Astrocyte (in vitro differentiated cells and primary cell): ENCODE data around the gene APP. TPM values are rescaled to one million over a fixed set of nuclear protein-coding genes. Genes with fewer than 3 reads are reported as not detected.

ENCODE experiments used
- DNase-seq: peaks from one replicate; pipeline ENCODE4 v3.0.0-alpha.2; 2010; ENCODE audit warnings: low read depth
- FAIRE-seq: peaks from 2 replicates; lab custom pipeline; 2011; peaks lifted over from hg19 to GRCh38; lab: Jason Lieb, UNC
- H2AFZ ChIP-seq: 2 replicates; pipeline ENCODE4 v1.6.0; 2012; ENCODE audit warnings: low read depth, low read length, inconsistent platforms
- H3K27ac ChIP-seq: 2 replicates; pipeline ENCODE4 v1.5.1; 2011; ENCODE audit warnings: low read depth, low read length, inconsistent platforms
- H3K27me3 ChIP-seq: 2 replicates; pipeline ENCODE4 v1.6.0; 2011; ENCODE audit warnings: low read length, inconsistent platforms; ENCODE audit not compliant: insufficient read depth
- H3K36me3 ChIP-seq: 2 replicates; pipeline ENCODE4 v1.5.1; 2011; ENCODE audit warnings: low read length, inconsistent platforms; ENCODE audit not compliant: insufficient read depth
- H3K4me1 ChIP-seq: 2 replicates; pipeline ENCODE4 v1.5.1; 2011; ENCODE audit warnings: low read length, inconsistent platforms; ENCODE audit not compliant: insufficient read depth
- H3K4me2 ChIP-seq: 2 replicates; pipeline ENCODE4 v1.6.0; 2012; ENCODE audit warnings: low read length, inconsistent platforms
- H3K4me3 ChIP-seq: 2 replicates; pipeline ENCODE4 v1.5.1; 2011; ENCODE audit warnings: low read depth, mild to moderate bottlenecking, low read length, inconsistent platforms; ENCODE audit not compliant: insufficient read depth
- H3K79me2 ChIP-seq: 2 replicates; pipeline ENCODE4 v1.6.0; 2012; ENCODE audit warnings: mild to moderate bottlenecking, low read length, inconsistent platforms; ENCODE audit not compliant: insufficient read depth
- H3K9ac ChIP-seq: 2 replicates; pipeline ENCODE4 v1.6.0; 2012; ENCODE audit warnings: mild to moderate bottlenecking, low read length, inconsistent platforms
- H3K9me3 ChIP-seq: 2 replicates; pipeline ENCODE4 v1.5.1; 2012; ENCODE audit warnings: low read depth, mild to moderate bottlenecking, low read length, inconsistent platforms; ENCODE audit not compliant: insufficient read depth
- H4K20me1 ChIP-seq: 2 replicates; pipeline ENCODE4 v1.6.0; 2012; ENCODE audit warnings: low read length, inconsistent platforms; ENCODE audit not compliant: insufficient read depth
- H3K27ac Mint-ChIP-seq: one replicate; pipeline ENCODE4 v1.8.0; 2021; ENCODE audit warnings: mild to moderate bottlenecking, mixed read lengths; ENCODE audit not compliant: unreplicated experiment
- H3K27me3 Mint-ChIP-seq: one replicate; pipeline ENCODE4 v1.8.0; 2021; ENCODE audit warnings: low read depth, mixed read lengths; ENCODE audit not compliant: unreplicated experiment
- H3K36me3 Mint-ChIP-seq: one replicate; pipeline ENCODE4 v1.8.0; 2021; ENCODE audit warnings: low read depth, mixed read lengths; ENCODE audit not compliant: unreplicated experiment
- H3K4me1 Mint-ChIP-seq: one replicate; pipeline ENCODE4 v1.8.0; 2021; ENCODE audit warnings: low read depth, mixed read lengths; ENCODE audit not compliant: unreplicated experiment
- H3K4me3 Mint-ChIP-seq: one replicate; pipeline ENCODE4 v1.8.0; 2021; ENCODE audit warnings: mild to moderate bottlenecking, moderate library complexity, mixed read lengths; ENCODE audit not compliant: unreplicated experiment
- H3K9me3 Mint-ChIP-seq: one replicate; pipeline ENCODE4 v1.8.0; 2021; ENCODE audit warnings: mild to moderate bottlenecking, mixed read lengths; ENCODE audit not compliant: unreplicated experiment
- EZH2 ChIP-seq: IDR thresholded peaks from 2 replicates; pipeline ENCODE4 v1.6.1; 2012; ENCODE audit warnings: mild to moderate bottlenecking, low read length, inconsistent platforms; ENCODE audit not compliant: insufficient read depth
- total RNA-seq: library from RNA; stranded (reverse); gene quantifications from 2 replicates; pipeline ENCODE4 v1.2.1, GENCODE V29; 2021
- TF ChIP-seq, protein P1 (sequence below): IDR thresholded peaks from 2 replicates; pipeline ENCODE4 v1.5.1; 2011; ENCODE audit warnings: low read depth, mild to moderate bottlenecking, inconsistent platforms, low read length, moderate library complexity; ENCODE audit not compliant: insufficient read depth

The APP gene
- total RNA-seq, 1 donor from 2014 or later: 823 TPM

DNA sequence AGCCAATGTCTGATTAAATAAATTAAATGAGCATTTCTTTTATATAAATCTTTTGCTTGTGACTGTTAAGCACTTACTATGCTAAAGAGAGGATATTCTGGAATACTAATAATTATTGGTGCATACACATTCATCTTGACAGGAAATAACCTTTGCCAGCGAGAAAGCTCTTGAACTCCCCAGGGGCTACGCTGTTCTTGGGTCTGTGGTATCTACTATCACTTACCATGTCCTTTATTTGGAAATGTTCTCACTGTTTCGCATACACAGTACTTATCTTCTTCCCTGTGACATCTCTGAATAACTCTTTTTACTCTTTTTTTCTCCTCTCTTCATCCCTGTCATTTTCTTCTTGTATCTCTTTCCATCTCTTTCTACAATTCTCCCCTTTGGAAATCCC lies 257.1 kb downstream of the APP start:
- no peak for TF ChIP-seq EZH2
- TF ChIP-seq, protein P1, sequence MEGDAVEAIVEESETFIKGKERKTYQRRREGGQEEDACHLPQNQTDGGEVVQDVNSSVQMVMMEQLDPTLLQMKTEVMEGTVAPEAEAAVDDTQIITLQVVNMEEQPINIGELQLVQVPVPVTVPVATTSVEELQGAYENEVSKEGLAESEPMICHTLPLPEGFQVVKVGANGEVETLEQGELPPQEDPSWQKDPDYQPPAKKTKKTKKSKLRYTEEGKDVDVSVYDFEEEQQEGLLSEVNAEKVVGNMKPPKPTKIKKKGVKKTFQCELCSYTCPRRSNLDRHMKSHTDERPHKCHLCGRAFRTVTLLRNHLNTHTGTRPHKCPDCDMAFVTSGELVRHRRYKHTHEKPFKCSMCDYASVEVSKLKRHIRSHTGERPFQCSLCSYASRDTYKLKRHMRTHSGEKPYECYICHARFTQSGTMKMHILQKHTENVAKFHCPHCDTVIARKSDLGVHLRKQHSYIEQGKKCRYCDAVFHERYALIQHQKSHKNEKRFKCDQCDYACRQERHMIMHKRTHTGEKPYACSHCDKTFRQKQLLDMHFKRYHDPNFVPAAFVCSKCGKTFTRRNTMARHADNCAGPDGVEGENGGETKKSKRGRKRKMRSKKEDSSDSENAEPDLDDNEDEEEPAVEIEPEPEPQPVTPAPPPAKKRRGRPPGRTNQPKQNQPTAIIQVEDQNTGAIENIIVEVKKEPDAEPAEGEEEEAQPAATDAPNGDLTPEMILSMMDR: no peak
- FAIRE-seq (no peak), DNase-seq (no peak)
- H2AFZ ChIP-seq: no peak overlapping the region
- H4K20me1 ChIP-seq: peaks cover 18% of the 10 kb centered on the region
- H3K9me3 Mint-ChIP-seq: no peaks in the 10 kb centered on the region
- H3K4me3 Mint-ChIP-seq: no peak overlapping the region
- H3K79me2 ChIP-seq: peaks cover 8% of the 10 kb centered on the region
- no peaks in the 10 kb centered on the region for H3K36me3 ChIP-seq
- no peaks in the 10 kb centered on the region for H3K27me3 Mint-ChIP-seq
- H3K4me1 Mint-ChIP-seq: peaks cover 3% of the 10 kb centered on the region
- H3K36me3 Mint-ChIP-seq: peaks cover 20% of the 10 kb centered on the region
- peaks cover 10% of the 10 kb centered on the region for H3K4me1 ChIP-seq
- H3K27ac ChIP-seq: no peak overlapping the region
- no peaks in the 10 kb centered on the region for H3K9me3 ChIP-seq
- H3K4me3 ChIP-seq: no peak overlapping the region
- H3K4me2 ChIP-seq: no peak overlapping the region
- no peak overlapping the region for H3K27ac Mint-ChIP-seq
- no peak overlapping the region for H3K9ac ChIP-seq
- H3K27me3 ChIP-seq: no peaks in the 10 kb centered on the region

DNA sequence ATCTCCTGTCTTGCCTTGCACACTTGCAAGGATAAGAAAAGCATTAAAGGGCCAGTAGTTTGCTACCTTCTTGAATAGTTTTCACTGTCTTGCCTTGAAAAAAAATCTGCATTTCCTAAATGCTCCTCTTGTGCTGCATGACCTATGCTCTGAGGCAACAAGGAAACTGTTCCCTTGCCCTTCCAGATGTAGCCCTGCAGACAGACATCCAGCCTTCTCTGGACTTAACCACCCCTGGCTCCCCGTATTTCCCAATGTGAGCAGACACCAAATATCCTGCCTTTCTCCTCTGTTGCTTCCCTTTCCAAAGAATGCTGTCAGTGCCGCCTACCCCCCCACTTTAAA lies 258.2 kb downstream of the APP start:
- Histone ChIP-seq H3K4me1 (peaks cover 10% of the 10 kb centered on the region), H3K27ac (no peak overlapping the region), H3K9me3 (no peaks in the 10 kb centered on the region), H3K79me2 (peaks cover 6% of the 10 kb centered on the region), H3K36me3 (no peaks in the 10 kb centered on the region), H4K20me1 (peaks cover 18% of the 10 kb centered on the region), H3K27me3 (no peaks in the 10 kb centered on the region), H3K4me2 (peak overlapping the region; percentile 63), H3K4me3 (no peak overlapping the region), H3K9ac (no peak overlapping the region), H2AFZ (no peak overlapping the region)
- Mint-ChIP-seq H3K27me3 (no peaks in the 10 kb centered on the region), H3K4me3 (no peak overlapping the region), H3K4me1 (peaks cover 3% of the 10 kb centered on the region), H3K36me3 (peaks cover 15% of the 10 kb centered on the region), H3K27ac (no peak overlapping the region), H3K9me3 (no peaks in the 10 kb centered on the region)
- FAIRE-seq: no peak
- no peak for DNase-seq
- TF ChIP-seq, protein P1: no peak
- TF ChIP-seq EZH2: no peak

DNA sequence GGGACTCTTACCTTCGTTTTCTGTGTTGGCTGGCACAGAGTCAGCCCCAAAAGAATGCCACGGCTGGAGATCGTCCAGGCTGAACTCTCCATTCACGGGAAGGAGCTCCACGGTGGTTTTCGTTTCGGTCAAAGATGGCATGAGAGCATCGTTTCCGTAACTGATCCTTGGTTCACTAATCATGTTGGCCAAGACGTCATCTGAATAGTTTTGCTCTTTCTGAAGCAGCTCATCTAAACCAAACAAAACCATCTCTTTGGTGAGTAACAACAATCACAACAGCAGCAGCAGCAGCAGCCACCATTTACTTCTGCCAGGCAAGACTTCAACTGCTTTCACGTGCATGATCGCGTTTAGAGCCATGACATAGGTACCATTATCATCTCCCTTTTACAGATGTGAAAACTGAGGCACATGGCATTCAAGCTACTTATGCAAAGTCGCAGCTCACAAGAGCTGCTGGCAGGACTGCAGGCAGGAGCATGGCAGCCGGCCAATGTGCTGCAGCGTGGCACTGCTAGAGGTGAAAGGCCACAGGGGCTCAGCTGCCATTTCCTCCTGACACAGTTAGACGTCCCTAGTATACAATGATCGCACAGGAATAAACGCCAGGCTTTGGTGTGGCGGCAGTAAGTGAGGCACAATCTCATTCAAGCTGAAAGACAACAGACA lies 258.7 kb downstream of the APP start:
- no peak overlapping the region for H3K27ac ChIP-seq
- H2AFZ ChIP-seq: no peak overlapping the region
- Mint-ChIP-seq H3K36me3 (peaks cover 15% of the 10 kb centered on the region), H3K9me3 (no peaks in the 10 kb centered on the region), H3K4me3 (no peak overlapping the region), H3K4me1 (peaks cover 3% of the 10 kb centered on the region), H3K27ac (peak overlapping the region; percentile 30), H3K27me3 (no peaks in the 10 kb centered on the region)
- no peak for TF ChIP-seq EZH2
- TF ChIP-seq, protein P1: no peak
- no peaks in the 10 kb centered on the region for H3K27me3 ChIP-seq
- DNase-seq: peak; percentile 62
- no peak overlapping the region for H3K9ac ChIP-seq
- H3K9me3 ChIP-seq: no peaks in the 10 kb centered on the region
- H3K79me2 ChIP-seq: peaks cover 3% of the 10 kb centered on the region
- peaks cover 18% of the 10 kb centered on the region for H4K20me1 ChIP-seq
- H3K4me3 ChIP-seq: peak overlapping the region; percentile 27
- peaks cover 10% of the 10 kb centered on the region for H3K4me1 ChIP-seq
- H3K4me2 ChIP-seq: peak overlapping the region; percentile 63
- FAIRE-seq: no peak
- no peaks in the 10 kb centered on the region for H3K36me3 ChIP-seq
